Measurements from ENCODE around the gene HIRIP3. TPM values are rescaled to one million over a fixed set of nuclear protein-coding genes. Genes with fewer than 3 reads are reported as not detected.

HIRIP3 gene
- total and polyA plus RNA-seq, 2 of the 8 experiments (the other 6 are each of a cell fraction or from before 2014, with no cell fraction given), result 11.9 to 18.5 TPM

DNA sequence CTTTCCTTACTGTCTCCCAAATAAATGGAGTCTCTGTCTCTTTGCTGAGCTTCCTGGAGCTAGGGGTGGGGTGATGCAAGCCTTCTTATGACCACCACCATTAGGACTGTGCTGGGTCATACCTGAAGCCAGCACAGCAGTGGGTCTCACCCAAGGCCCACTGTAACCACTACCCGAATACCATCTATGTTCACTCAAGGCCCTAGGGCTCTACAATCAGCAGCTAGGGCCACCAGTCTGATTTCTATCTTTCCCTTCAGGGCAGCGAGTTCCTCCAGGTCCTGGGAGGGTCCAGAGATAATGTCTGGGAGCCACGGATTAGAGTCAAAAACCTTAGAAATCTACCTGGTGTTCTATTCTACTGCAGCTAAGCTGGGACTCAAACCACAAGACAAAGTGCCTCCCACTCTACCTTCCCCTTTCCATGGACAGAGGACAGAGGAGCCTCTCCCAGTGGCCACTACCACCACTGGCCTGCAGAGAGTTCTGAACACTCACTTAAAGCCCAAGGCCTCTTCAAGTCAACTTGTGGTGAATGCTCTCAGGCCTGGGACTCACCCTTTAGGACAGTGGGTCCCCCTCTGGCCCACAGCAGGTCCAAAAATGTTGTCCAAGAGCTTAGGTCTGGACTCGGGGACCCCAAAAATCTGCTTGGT is 44.5 kb downstream of the HIRIP3 start:
- whole genome bisulfite sequencing, 2 experiments (ENCODE audit: extremely low coverage in 1 of 2, insufficient coverage in 1 of 2, insufficient read length in 1 of 2, insufficient replicate concordance in 2 of 2, low coverage in 1 of 2, low lambda C conversion rate in 2 of 2, missing lambda C conversion rate in 1 of 2), result 82% methylated on average over 4 of the region's 4 CpGs; no CpG with 5 or more reads in 1 of the 2 experiments

More for the DNA sequence above, 44.5 kb downstream of the HIRIP3 start:
- Histone ChIP-seq H4K20me1 (replicated peaks in 1 of 2; ENCODE audit: control insufficient read depth in 1 of 2, insufficient read depth in 2 of 2, low read length in 2 of 2) (no peaks in the 10 kb centered on the region), H3K4me2 (ENCODE audit: insufficient read depth in 1 of 2, low read depth in 2 of 2, low read length in 2 of 2) (no peak overlapping the region), H3K9me3 (ENCODE audit: insufficient read depth in 2 of 2, low read depth in 1 of 2, low read length in 1 of 2) (no peaks in the 10 kb centered on the region), H3K79me2 (ENCODE audit: control insufficient read depth in 1 of 2, insufficient read depth in 2 of 2, low read length in 2 of 2) (no peaks in the 10 kb centered on the region), H3K23me2 (ENCODE audit: low read depth, low read length) (no peaks in the 10 kb centered on the region), H3K23ac (ENCODE audit: insufficient read length) (no peak overlapping the region), H4K5ac (ENCODE audit: insufficient read length, low read depth, low read length) (no peak overlapping the region), H2AFZ (ENCODE audit: low read length) (no peak overlapping the region), H3K27ac (ENCODE audit: low read depth, low read length) (no peak overlapping the region), H3K14ac (ENCODE audit: insufficient read length) (no peak overlapping the region), H3K4ac (replicated peaks; ENCODE audit: insufficient read length, low read depth, low read length) (no peak overlapping the region), H2BK12ac (ENCODE audit: low read depth, low read length) (no peak overlapping the region), H3K4me1 (replicated peaks in 1 of 4; ENCODE audit: control insufficient read depth in 3 of 4, insufficient read depth in 4 of 4, low read length in 3 of 4) (peaks cover 0 to 7% (median 4%) of the 10 kb centered on the region in 4 experiments; a peak in 5 of 7 replicates), H3K56ac (replicated peaks; ENCODE audit: insufficient read length, low read depth, low read length) (no peak overlapping the region), H3K27me3 (replicated peaks in 1 of 4; ENCODE audit: control insufficient read depth in 3 of 4, extremely low read depth in 1 of 4, insufficient read depth in 3 of 4, low read length in 3 of 4) (no peaks in the 10 kb centered on the region), H4K8ac (ENCODE audit: extremely low read depth, insufficient read depth, low read length) (no peak overlapping the region), H2BK20ac (ENCODE audit: low read length) (no peak overlapping the region), H3K79me1 (ENCODE audit: low read depth, low read length) (no peaks in the 10 kb centered on the region), H4K91ac (replicated peaks; ENCODE audit: insufficient read length, low read length) (no peak overlapping the region), H2BK120ac (replicated peaks; ENCODE audit: low read depth, low read length) (no peak overlapping the region), H3K18ac (ENCODE audit: extremely low read depth, low read length) (no peak overlapping the region), H3K36me3 (ENCODE audit: control insufficient read depth in 2 of 4, insufficient read depth in 4 of 4, low read length in 3 of 4) (no peaks in the 10 kb centered on the region), H2AK5ac (ENCODE audit: low read depth, low read length) (no peak overlapping the region), H2BK15ac (ENCODE audit: low read length) (no peak overlapping the region), H3K4me3 (ENCODE audit: extremely low read depth in 1 of 4, insufficient read depth in 2 of 4, low read depth in 3 of 4, low read length in 4 of 4) (no peak overlapping the region), H3K9ac (replicated peaks in 1 of 4; ENCODE audit: extremely low read depth in 1 of 4, low read depth in 3 of 4, low read length in 3 of 4) (no peak overlapping the region), H2BK5ac (ENCODE audit: low read depth, low read length) (0 out of 2 replicates have a peak overlapping the region, but pooled peaks have one; percentile 13)
- FAIRE-seq, result no peak
- TF ChIP-seq CBX8 (IDR thresholded peaks at IDR 0.05; ENCODE audit: borderline replicate concordance, low read depth, low read length), result no peak
- no peak for TF ChIP-seq POU5F1 (IDR thresholded peaks at IDR 0.05; ENCODE audit: low read depth, low read length)
- no peak for TF ChIP-seq SP1 (IDR thresholded peaks at IDR 0.05; ENCODE audit: low read depth, low read length)
- no peak for TF ChIP-seq EGR1 (IDR thresholded peaks at IDR 0.05; ENCODE audit: borderline replicate concordance, low read depth, low read length)
- no peak for TF ChIP-seq GTF2F1 (IDR thresholded peaks at IDR 0.05; ENCODE audit: borderline replicate concordance, low read depth, low read length)
- TF ChIP-seq FOSL1 (IDR thresholded peaks at IDR 0.05; ENCODE audit: insufficient read depth, low read depth, low read length), result no peak
- DNase-seq (ENCODE audit: low read depth in 1 of 2, low spot score in 2 of 2), result no peak
- ChIA-PET POLR2A (ENCODE audit: partially characterized antibody) (interaction anchor here (0.6 to 1.3 kb wide), 5 partner anchors 9 to 39 kb away, joined by 3 to 4 read pairs (median 3); partner anchors contain the start of gene KCTD13), CTCF (ENCODE audit: partially characterized antibody) (interaction anchor here (0.5 to 3.8 kb wide), 8 partner anchors 7 to 104 kb away, joined by 3 to 16 read pairs (median 4); partner anchors contain the start of genes KCTD13, TAOK2 and TMEM219)
